Measurements from ENCODE around the gene CELA2B.

- TF ChIP-seq CTCF (IDR thresholded peaks at IDR 0.05; ENCODE audit: low read depth, low read length) = no peak
- no peak for TF ChIP-seq EZH2phosphoT487 (IDR thresholded peaks at IDR 0.05; ENCODE audit: low read depth)
Measured at GRCh38 chr1:15445390-15446122, 30.3 kb upstream of the CELA2B start.
